GM18508 (cell line): ENCODE data around the gene STK39.

Experiments
- ATAC-seq: cut with Tn5 transposase; IDR thresholded peaks from one replicate; pipeline ENCODE4 v1.9.1; 2021; ENCODE audit warnings: moderate number of reproducible peaks; ENCODE audit not compliant: insufficient read depth, unreplicated experiment

The STK39 gene

DNA sequence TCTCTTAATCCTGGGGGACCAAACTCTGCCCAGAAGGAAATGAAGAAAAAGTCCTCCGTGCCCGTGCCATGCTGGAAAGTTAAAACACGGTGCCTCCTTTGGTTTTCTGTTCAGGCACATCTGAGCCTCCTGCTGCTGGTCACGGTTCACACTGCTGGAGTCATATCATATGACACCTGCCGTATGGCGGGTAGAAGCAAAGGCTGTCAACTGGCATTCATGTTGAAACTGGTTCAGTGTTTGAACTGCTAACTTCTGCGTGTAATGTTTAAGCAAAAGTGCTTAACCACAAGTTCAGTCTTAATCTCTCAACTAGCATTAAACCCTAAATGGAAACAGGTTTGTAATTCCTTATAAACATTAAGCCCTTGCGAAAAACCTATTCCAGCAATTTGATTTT is 3.1 kb downstream of the STK39 start:
- ATAC-seq, result no peak

DNA sequence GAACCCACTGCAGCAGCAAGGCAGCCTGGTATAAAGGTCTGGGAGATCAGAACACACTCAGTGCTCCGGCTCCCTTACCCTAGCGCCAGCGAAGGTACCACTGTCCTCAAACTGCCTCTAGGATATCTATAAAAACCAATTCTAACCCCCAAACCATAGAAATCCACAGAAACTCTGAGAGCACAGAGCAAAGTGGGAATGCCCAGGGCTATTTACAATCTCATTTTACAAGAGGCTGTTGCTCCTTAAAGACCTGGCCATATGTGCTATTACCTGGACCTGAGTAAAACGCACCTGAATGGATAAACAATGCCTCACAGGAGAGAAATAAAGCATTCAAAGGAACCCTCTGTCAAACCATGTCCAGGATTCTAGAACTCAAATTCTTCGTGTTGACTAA is 4.3 kb downstream of the STK39 start:
- ATAC-seq, result no peak

DNA sequence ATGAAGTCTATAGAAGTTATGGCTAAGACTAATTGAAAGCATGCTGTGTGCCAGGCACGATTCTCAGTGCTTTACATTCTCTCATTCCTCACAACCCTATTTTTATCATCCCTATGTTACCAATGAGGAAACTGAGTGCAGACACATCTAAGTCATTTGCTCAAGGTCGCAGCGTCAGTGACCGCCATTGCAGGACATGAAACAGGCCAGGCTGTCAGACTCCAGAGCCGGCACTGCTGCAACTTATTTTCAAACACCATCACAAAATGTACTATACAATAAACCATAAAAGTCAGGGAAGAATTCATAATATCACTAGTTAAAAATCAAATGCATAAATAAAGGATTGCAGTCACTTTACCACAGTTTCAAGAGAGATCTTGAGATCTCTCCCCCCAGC is 5.6 kb downstream of the STK39 start:
- no peak for ATAC-seq

DNA sequence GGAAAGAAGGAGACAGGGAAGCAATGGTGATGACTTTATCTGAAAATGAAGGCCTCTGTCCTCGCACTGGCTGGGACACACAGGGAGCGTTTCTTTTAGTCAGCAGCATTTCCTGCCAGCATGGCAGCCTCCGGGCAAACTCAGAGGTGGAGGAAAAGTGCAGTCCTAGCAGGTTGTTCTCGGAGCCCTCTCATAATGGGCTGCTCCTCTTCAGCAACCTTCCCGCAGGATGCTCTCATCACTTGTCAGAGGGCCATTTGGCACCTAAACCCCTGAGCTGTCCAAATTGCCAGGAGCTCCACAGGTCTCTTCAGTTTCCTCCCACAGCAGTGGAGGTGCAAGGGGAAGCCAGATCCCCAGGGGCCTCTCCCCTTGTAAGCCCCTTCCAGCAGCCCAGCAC is 6.2 kb downstream of the STK39 start:
- ATAC-seq, result no peak

DNA sequence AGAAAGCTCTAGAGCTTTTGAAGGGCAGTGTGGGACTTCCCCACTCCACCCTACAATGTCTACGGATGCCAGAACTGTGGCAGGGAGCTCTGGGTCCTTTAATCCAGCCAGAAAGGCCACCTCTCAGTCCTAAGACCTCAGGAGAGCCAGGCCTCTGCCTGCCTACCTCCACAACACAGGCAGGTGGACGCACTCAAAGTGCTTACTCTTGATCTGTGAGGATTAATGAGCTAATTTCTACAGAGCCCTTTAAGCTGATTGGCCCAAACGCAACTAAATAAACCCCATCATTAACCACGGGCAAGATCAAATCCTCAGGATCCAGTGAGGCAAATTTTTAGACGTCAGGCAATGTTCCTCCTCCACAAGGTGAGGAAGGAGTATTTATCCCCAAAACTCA is 8.1 kb downstream of the STK39 start:
- ATAC-seq, result no peak

DNA sequence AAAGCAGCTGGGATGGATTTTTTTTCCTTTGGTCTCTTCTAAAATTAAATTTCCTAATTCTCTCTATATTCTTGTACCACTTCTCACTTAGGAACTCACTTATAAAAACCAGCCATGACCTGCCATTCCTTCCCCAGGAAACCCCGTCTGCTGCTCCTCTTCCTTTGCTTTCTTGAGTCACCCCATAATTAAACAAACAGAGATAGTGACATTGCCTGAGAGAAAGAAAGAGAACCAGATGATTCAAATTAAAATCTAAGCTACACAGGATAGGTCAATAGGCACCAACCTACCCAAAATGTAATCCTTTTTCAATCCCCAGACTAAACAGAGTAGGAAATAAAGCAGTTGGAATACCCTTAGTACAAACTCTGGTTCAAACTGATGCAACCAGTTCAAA is 9.7 kb downstream of the STK39 start:
- no peak for ATAC-seq

DNA sequence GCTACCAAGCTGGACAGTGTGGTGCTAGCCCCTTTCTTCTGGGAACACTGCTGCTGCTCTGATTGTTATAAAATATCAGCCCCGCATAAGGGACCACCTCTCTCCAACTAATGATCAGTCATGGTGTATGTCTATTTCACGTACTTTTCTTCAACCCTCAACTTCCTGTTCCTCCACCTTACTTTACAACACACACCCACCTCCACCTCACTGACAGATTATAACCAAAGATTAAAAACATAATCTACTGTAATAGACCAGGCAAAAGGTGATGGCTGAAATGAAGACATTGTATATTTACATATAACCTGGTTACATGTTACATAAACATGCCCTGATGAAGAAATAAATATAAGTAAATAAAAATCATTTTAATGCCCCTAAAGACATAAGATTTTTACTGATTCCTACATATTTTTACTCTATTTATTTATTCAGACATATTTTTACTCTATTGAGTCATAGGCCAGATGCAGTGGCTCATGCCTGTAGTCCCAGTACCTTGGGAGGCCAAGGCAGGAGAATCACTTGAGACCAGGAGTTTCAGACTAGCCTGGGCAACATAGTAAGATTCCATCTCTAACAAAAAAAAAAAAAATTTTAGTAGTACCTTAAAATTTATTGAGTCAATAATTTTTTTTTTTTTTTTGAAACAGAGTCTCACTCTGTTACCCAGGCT is 12.8 kb downstream of the STK39 start:
- ATAC-seq, result no peak

DNA sequence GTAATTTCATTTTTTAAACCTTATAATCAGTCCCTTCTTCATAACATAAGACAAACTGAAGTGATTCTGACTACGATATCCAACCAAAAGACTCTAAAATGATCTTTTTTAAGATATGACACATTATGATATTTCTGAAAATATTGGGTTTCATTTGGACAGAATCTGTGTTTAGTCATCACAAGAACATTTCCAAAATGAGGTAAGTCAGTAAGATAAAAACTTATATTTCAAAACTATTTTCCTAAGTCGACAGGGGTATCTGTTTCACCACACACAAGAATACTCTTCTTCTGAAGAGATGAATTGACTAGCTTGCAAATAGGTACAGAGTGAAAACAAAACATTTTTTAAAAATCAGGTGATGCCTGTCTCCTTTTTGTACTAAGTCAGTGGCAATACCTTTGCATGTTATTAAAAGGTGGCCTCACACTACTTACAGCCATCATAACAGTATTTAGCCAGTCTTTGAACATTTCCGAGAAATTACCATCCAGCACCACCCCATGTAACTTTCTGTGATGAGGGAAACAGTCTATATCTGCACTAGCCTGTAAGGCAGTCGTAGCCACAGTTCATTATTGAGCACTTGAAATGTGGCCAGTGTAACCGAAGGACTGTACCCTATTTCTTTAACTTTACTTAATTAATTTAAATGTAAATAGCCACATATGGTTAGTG is 13.5 kb downstream of the STK39 start:
- no peak for ATAC-seq

DNA sequence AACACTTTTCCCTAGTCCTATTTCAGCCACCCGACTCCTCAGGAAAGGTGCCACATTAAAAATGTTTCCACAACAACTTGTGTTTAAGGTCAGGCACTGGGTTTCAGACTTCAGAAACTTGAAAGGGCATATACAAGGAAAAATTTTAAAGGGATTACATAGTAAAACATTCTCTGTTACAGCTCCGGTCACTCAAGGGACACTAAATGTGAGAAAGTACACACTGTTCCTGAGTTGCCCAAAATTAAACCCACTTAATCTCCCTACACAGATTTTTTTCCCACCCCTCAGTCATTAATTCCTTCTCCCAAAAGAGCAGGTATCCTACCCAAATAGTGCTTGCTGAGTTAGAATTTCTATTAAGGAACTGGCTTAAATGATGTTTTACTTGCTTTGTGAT is 14.2 kb downstream of the STK39 start:
- ATAC-seq, result no peak

DNA sequence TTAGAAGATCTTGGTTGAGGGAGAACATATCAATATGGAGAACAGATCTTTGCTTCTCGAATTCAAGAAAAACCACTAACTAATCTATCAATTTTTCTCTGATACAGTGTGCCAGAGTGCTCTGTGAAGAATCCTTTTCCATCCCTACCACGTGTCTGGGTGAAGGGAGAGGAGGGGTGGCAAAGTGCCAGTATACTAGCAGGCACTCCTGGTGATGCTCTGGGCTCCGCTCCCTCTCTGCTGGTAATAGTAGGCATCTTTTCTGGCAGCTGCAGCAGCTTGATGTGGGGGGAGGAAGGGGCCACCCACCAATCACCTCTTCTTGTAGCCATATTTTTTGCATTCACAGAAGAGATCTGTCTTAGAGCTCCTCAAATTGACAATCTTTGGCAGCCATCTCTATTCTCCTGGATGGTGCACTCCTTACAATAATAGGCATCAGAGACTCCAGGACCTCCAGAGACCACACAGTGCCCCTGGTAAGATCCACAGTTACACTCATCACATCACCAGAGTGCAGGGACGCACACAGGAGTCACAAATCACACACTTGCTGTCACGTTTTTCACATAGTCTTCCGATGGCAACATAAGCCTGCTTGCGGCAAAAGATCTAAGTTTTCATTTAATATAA is 15.7 kb downstream of the STK39 start:
- no peak for ATAC-seq

DNA sequence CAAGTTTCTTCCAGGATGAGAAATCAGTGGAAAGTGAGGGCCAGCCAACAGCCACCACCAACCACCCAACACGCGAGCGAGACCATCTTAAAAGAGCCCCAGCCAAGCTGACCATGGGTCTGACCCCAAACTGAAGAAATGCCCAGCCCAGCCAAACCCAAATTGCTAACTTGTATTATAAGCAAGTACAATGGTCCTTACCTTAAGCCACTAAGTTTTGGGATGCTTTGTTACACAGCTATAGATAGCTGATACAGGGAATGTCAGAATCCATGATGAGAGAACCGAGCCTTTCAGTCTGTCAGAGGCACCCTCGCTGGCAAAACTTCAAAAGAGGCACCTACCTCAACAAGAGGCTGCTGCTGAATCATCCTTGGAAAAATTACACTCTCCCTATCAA is 17.0 kb downstream of the STK39 start:
- no peak for ATAC-seq

DNA sequence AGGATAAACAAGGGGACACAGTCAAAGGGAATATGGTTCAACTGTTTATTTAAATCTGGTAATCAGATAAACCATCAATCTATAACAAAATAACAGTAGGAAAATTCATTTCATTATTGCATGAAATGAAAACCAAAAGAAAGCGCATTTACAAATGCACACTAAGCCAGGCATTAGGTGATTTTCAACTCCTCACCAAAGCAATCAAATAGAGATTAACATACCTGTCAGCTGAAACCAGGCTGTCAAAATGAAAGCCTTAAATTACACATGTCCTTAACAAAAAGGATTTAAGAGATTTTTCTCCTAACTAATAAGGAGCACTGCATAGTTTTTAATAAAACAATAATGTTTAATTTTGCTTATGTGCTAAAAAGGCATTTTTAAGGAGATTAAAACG is 23.0 kb downstream of the STK39 start:
- ATAC-seq, result no peak

DNA sequence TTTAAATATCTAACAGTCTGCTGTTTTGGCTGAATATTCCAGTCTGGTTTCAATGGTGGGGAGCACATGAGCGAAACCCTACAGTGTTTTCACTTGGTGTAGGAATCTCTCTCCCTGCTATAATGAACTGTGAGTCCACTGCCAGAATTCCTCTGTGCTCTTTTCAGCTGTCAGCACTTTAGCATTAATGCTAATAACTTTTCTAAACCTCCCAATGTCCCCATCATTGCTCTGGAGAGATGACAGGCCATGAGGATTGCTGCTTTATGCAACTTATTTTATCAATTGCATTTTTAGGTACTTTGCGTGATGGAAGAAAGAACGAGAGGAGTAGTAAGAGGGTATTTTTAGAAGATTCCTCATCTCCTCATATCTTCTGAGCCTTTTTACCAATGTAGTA is 25.3 kb downstream of the STK39 start:
- ATAC-seq, result no peak

DNA sequence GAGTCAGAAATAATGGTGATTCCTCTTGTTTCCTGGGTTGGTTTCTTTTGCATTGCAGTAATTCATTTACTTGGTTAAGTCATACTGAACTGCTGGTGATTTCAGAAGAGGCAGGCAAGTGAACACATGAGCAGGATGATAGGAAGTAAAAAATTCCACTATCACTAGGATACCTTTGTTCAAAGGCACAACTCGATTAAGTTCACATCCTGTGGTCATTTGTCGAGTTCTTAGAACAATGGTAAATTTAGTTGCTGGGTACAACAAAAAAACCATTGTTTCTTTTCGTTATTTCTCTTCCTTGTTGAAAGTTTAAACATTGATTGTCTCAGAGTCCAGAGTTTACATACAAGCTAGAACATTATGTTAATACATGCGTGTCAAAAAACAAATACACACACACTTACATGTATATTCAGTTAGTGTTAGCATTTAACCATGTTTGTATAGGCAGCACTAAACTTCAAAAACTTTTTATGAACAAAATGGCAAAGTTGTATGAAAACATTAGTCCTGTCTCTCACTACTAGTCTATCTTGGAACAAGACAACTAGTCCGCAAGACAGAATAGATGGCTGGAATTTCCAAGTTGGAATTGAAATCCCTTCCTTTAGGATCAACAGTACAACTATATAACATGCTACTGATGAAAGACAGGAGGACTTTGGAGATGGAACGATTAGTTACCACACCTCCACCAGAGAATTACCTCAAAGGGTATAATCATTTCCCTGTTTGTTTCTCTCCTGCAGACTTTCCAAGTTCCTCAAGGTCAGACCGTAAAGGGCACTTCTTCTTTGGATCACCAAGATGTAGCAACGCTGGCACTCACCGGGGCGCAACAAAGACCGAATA is 26.2 kb downstream of the STK39 start:
- ATAC-seq, result no peak

DNA sequence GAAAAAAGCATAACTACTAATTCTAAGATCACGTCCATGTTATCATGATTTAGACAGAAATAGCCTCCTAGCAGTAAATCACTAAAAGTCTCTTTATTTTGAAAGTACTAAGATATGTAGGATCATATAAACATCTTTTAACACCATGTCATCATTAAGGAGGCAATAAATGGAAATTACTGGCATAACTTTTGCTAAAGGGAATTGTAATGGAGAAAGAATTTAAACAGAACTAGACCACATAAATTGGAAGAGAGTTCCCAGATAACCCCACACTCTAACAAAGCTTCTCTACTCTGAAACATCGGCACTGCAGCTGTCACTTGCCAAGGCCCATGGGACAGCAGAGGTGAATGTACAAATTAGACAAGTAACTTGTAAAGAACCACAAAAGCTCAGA is 29.5 kb downstream of the STK39 start:
- no peak for ATAC-seq

DNA sequence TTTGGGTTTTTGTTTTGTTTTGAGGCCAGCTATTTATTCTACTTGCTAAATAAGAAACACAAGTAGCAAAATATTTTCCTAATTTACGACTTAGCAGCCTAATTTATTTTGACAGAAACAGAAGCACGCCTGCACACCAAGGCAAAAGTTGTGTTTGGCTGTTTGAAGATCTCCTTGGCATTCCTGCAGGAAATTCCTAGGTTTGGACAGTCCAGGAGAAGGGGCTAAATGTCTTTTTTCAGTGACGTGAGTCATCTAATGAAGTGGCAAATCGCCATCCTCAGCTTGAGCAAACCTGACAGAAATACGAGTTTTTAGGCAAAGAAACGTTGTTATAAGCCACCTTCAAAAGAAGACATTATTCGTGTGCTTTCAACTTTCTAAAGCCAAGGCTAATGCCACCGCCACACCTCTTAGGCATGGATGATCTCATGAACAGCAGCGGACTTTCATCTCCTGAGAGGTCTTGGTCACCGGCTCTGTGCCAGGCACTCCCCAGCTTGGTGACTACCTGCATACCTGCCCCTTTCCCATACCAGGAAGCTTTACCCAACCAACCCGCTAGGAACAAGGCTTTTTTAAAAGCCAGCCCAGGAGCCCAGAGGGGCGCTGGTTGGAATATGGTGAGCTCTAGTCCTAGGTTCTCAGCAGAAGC is 30.9 kb downstream of the STK39 start:
- ATAC-seq, result no peak

DNA sequence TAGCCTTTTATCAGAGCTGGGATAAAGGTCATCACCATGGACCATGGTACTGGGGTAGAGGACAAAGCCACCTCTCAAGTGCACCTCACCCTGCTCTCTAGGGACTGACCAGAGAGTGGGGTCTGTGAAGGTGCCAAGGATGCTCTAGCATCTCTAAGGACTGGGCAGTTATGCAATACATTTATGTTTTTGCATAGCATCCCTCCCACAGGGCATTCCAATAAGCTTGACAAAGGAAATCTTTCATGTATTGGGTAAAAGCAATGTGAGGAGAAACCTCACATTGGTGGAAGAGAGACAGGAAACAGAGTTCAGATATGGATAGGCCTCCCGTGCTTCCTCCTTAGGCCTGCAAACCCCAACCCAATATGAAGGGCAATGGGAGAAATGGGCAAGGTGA is 31.6 kb downstream of the STK39 start:
- ATAC-seq, result no peak

DNA sequence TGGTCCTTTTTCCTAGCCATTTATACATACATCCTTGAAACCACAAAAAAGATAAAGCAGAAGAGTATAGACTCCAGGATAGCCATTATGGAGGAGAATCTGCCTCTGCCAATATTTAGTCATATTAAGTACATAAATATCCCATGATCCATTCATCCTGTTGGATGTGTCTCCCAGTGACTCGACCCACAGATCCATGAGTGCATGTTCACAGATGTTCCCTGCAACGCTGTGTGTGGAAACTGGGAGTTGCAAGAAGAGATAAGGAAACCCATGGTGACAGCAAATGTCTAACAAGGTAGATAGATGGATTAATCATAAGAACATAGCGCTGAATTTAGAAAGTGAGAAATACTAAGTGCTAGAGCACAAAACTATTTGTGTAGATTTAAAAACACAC is 34.5 kb downstream of the STK39 start:
- no peak for ATAC-seq

DNA sequence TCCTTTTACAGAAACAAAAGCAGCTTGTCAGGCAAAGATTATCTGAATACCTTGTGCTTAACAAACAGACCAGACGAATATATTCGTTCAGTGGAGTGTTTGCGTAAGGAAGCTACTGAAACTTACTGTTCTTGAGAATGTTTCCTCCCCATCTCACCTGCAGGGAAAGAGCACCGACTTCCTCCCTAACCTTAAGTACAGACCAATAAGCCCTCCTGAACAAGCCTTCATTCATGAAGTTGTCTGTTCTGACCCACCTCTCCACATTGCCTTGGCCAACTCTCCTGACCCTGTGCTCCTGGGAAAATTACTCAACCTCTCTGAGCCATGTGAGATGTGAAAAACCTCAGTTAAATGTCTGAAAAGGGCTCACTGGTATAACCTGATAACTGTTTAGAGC is 35.2 kb downstream of the STK39 start:
- ATAC-seq, result no peak

DNA sequence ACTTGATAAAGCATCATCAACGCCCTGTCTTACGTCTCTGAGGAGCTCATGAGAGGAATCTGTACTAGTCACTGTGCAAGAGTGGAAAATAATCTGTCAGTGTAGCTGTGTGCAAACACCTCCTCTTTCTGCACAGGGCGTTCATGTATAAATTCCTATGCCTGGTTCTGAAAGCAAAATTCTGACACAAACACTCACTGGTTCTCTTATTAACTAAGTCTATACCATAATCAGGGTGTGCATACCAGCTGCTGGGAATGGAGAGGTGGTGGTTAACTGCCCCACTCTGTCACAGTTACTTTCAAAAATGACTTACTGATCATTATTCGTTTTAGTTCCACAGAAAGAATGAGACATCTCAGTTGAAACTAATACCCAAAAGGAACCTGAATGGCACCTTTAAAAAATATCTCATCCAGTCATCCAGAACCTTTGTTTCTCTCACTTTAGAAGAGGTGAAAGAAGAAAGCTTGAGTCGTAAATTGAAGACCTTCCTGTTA is 35.7 kb downstream of the STK39 start:
- peak; percentile 59 for ATAC-seq
